Measurements from ENCODE around the gene RNF123. TPM values are rescaled to one million over a fixed set of nuclear protein-coding genes. Genes with fewer than 3 reads are reported as not detected.

RNF123 gene
- total and polyA plus RNA-seq, 2 experiments from 2014 or later, result 21.6 to 22.8 TPM

DNA sequence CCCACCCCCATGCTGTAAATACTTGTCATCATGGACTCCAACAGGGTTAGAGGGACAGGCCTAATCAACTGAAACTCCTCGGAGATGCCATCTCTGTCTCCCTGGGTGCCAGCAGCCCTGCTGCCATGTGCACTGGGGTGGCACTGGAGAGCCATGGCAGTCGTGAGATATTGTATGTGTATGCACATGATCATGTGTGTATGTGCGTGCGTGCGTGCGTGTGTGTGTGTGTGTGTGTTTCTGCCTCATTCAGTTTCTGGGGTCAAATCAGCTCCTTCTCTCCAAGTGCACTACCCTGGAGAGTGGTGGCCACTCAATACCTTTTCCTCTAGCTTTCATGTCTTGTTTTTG lies 18.4 kb upstream of the RNF123 start:
- no peaks in the 10 kb centered on the region for H3K27me3 ChIP-seq (replicated peaks; ENCODE audit: insufficient read depth)
- no peaks in the 10 kb centered on the region for H4K20me1 ChIP-seq (ENCODE audit: insufficient read depth)
- H3K4me3 ChIP-seq, result no peak overlapping the region
- H3K9me2 ChIP-seq (ENCODE audit: insufficient read depth), result no peaks in the 10 kb centered on the region
- DNase-seq, result no peak
- 60 to 61% methylated on average over 6 of the region's 6 CpGs for WGBS, 2 experiments (ENCODE audit: low coverage in 1 of 2, low lambda C conversion rate in 2 of 2, missing lambda C conversion rate in 2 of 2)
- H2AFZ ChIP-seq, result no peak overlapping the region
- peaks cover 12% of the 10 kb centered on the region for H3K79me2 ChIP-seq (ENCODE audit: insufficient read depth)
- in situ Hi-C loops (cut with MboI), result loop anchor here (10.0 kb wide), 1 partner anchor 126 kb away; no protein-coding TSS in a partner anchor
- H3K36me3 ChIP-seq (ENCODE audit: low read depth), result no peaks in the 10 kb centered on the region
- no peak overlapping the region for H3K9ac ChIP-seq
- no peak for TF ChIP-seq EZH2phosphoT487 (IDR thresholded peaks at IDR 0.05; ENCODE audit: insufficient read depth, low read depth)
- TF ChIP-seq EZH2 (IDR thresholded peaks at IDR 0.05; ENCODE audit: insufficient read depth, poor library complexity, severe bottlenecking), result no peak
- H3F3A ChIP-seq (ENCODE audit: insufficient read depth), result 0 out of 2 replicates have a peak, but pooled peaks cover 3% of the 10 kb centered on the region
- H3K9me3 ChIP-seq (ENCODE audit: low read depth), result no peaks in the 10 kb centered on the region
- H3K4me2 ChIP-seq (ENCODE audit: unreplicated experiment), result no peak overlapping the region
- no peak overlapping the region for H3K27ac ChIP-seq
- peaks cover 11% of the 10 kb centered on the region for H3K4me1 ChIP-seq (ENCODE audit: insufficient read depth)

- Histone ChIP-seq H3K9me3 (ENCODE audit: low read depth) (no peaks in the 10 kb centered on the region), H3K27me3 (replicated peaks; ENCODE audit: insufficient read depth) (no peaks in the 10 kb centered on the region), H3F3A (ENCODE audit: insufficient read depth) (0 out of 2 replicates have a peak, but pooled peaks cover 3% of the 10 kb centered on the region), H2AFZ (no peak overlapping the region), H3K36me3 (ENCODE audit: low read depth) (no peaks in the 10 kb centered on the region), H3K9ac (no peak overlapping the region), H3K27ac (no peak overlapping the region), H4K20me1 (ENCODE audit: insufficient read depth) (no peaks in the 10 kb centered on the region), H3K79me2 (ENCODE audit: insufficient read depth) (peaks cover 12% of the 10 kb centered on the region), H3K9me2 (ENCODE audit: insufficient read depth) (no peaks in the 10 kb centered on the region), H3K4me2 (ENCODE audit: unreplicated experiment) (no peak overlapping the region), H3K4me3 (no peak overlapping the region), H3K4me1 (ENCODE audit: insufficient read depth) (peaks cover 11% of the 10 kb centered on the region)
- DNase-seq, result peak; percentile 79
- TF ChIP-seq EZH2phosphoT487 (IDR thresholded peaks at IDR 0.05; ENCODE audit: insufficient read depth, low read depth), result no peak
- no peak for TF ChIP-seq EZH2 (IDR thresholded peaks at IDR 0.05; ENCODE audit: insufficient read depth, poor library complexity, severe bottlenecking)
- in situ Hi-C loops (cut with MboI), result loop anchor here (10.0 kb wide), 1 partner anchor 127 kb away; no protein-coding TSS in a partner anchor
- 27 to 29% methylated on average over 11 of the region's 11 CpGs for WGBS, 2 experiments (ENCODE audit: low coverage in 1 of 2, low lambda C conversion rate in 2 of 2, missing lambda C conversion rate in 2 of 2)
Observed at GRCh38 chr3:49671291-49672288, 17.8 kb upstream of the RNF123 start.

GRCh38 chr3:49673121-49673714 lies 16.1 kb upstream of the RNF123 start:
- H3F3A ChIP-seq (ENCODE audit: insufficient read depth), result 0 out of 2 replicates have a peak, but pooled peaks cover 3% of the 10 kb centered on the region
- no peaks in the 10 kb centered on the region for H3K9me3 ChIP-seq (ENCODE audit: low read depth)
- peak overlapping the region; percentile 81 for H3K4me3 ChIP-seq
- peaks cover 11% of the 10 kb centered on the region for H3K4me1 ChIP-seq (ENCODE audit: insufficient read depth)
- peak overlapping the region; percentile 88 for H2AFZ ChIP-seq
- H3K4me2 ChIP-seq (ENCODE audit: unreplicated experiment), result peak overlapping the region; percentile 84
- TF ChIP-seq EZH2 (IDR thresholded peaks at IDR 0.05; ENCODE audit: insufficient read depth, poor library complexity, severe bottlenecking) (no peak), EZH2phosphoT487 (IDR thresholded peaks at IDR 0.05; ENCODE audit: insufficient read depth, low read depth) (no peak)
- no peaks in the 10 kb centered on the region for H3K9me2 ChIP-seq (ENCODE audit: insufficient read depth)
- WGBS, 2 experiments (ENCODE audit: low coverage in 1 of 2, low lambda C conversion rate in 2 of 2, missing lambda C conversion rate in 2 of 2), result 27 to 30% methylated on average over 11 to 17 of the region's 17 CpGs
- peak overlapping the region; percentile 86 for H3K9ac ChIP-seq
- H3K27ac ChIP-seq, result peak overlapping the region; percentile 87
- no peak for DNase-seq
- in situ Hi-C loops (cut with MboI), result loop anchor here (10.0 kb wide), 1 partner anchor 128 kb away; no protein-coding TSS in a partner anchor
- peaks cover 12% of the 10 kb centered on the region for H3K79me2 ChIP-seq (ENCODE audit: insufficient read depth)
- 0 out of 2 replicates have a peak, but pooled peaks cover 4% of the 10 kb centered on the region for H3K36me3 ChIP-seq (ENCODE audit: low read depth)
- H4K20me1 ChIP-seq (ENCODE audit: insufficient read depth), result no peaks in the 10 kb centered on the region
- H3K27me3 ChIP-seq (replicated peaks; ENCODE audit: insufficient read depth), result no peaks in the 10 kb centered on the region
